GM10266 (cell line): Measurements from ENCODE around the gene MPDU1.

Experiments used
- DNase-seq: peaks from one replicate; pipeline ENCODE4 v3.0.0; 2012; ENCODE audit errors: extremely low spot score
- TF ChIP-seq, protein P1 (sequence below): IDR thresholded peaks from 2 replicates; pipeline ENCODE4 v1.5.1; 2012; ENCODE audit warnings: mild to moderate bottlenecking, low read depth; ENCODE audit not compliant: control insufficient read depth, insufficient read depth; ENCODE audit errors: missing control alignments

Gene MPDU1

GRCh38 chr17:7634384-7634783 lies 50.7 kb downstream of the MPDU1 start:
- DNase-seq = no peak

GRCh38 chr17:7636163-7636562 lies 52.5 kb downstream of the MPDU1 start:
- DNase-seq = no peak

More at GRCh38 chr17:7634384-7634783, 50.7 kb downstream of the MPDU1 start:
- TF ChIP-seq, protein P1, sequence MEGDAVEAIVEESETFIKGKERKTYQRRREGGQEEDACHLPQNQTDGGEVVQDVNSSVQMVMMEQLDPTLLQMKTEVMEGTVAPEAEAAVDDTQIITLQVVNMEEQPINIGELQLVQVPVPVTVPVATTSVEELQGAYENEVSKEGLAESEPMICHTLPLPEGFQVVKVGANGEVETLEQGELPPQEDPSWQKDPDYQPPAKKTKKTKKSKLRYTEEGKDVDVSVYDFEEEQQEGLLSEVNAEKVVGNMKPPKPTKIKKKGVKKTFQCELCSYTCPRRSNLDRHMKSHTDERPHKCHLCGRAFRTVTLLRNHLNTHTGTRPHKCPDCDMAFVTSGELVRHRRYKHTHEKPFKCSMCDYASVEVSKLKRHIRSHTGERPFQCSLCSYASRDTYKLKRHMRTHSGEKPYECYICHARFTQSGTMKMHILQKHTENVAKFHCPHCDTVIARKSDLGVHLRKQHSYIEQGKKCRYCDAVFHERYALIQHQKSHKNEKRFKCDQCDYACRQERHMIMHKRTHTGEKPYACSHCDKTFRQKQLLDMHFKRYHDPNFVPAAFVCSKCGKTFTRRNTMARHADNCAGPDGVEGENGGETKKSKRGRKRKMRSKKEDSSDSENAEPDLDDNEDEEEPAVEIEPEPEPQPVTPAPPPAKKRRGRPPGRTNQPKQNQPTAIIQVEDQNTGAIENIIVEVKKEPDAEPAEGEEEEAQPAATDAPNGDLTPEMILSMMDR = peak; percentile 57

More at GRCh38 chr17:7636163-7636562, 52.5 kb downstream of the MPDU1 start:
- TF ChIP-seq, protein P1 = no peak
